Right cardiac atrium (tissue), 5 donors: ENCODE data around the gene HDAC9. TPM values are rescaled to one million over a fixed set of nuclear protein-coding genes. Genes with fewer than 3 reads are reported as not detected.
A peak's percentile ranks its signal among the peaks of the same experiment; 100 is the strongest.

ENCODE experiments used
- ATAC-seq, 2 donors: fragments of 200-7000 bp; cut with Tn5 transposase; one replicate each; pipeline versions ENCODE4 v1.8.0 to v1.9.1; 2020; ENCODE audit warnings: moderate library complexity in 2 of 2, mild to moderate bottlenecking in 1 of 2
- DNase-seq, 3 donors: peaks; one replicate each; pipeline ENCODE4 v3.0.0-alpha.2; 2020
- H3K27ac ChIP-seq: one replicate; pipeline ENCODE4 v1.5.1; 2013; ENCODE audit warnings: mild to moderate bottlenecking, low read length, control low read depth, moderate library complexity
- H3K27me3 ChIP-seq: one replicate; pipeline ENCODE4 v1.6.1; 2013; ENCODE audit not compliant: control insufficient read depth, insufficient read depth
- H3K4me1 ChIP-seq: one replicate; pipeline ENCODE4 v1.6.1; 2013; ENCODE audit warnings: low read length; ENCODE audit not compliant: control insufficient read depth, insufficient read depth
- H3K4me3 ChIP-seq: one replicate; pipeline ENCODE4 v1.5.1; 2013; ENCODE audit warnings: low read length, control low read depth
- H3K9me3 ChIP-seq: one replicate; pipeline ENCODE4 v1.6.1; 2013; ENCODE audit warnings: low read length; ENCODE audit not compliant: control insufficient read depth
- WGBS: extraction: QIAGEN DNeasy Blood & Tissue Kit; methylation state at CpG from one replicate; pipeline ENCODE4 v1.1.7; 2013; 5-methylcytosine and 5-hydroxymethylcytosine counted together
- intact Hi-C, 4 donors: fragments of 100-400 bp; cut with DNase I; formaldehyde crosslinking; loops; one replicate each; pipeline versions ENCODE4 v1.11.0 to v1.14.0; 2022 to 2023
- polyA plus RNA-seq: library from polyadenylated mRNA; stranded (reverse); fragments of 200-250 nt; gene quantifications from one replicate; pipeline ENCODE4 v1.2.3, GENCODE V29; 2013
- total RNA-seq, 4 donors: library from RNA; stranded (reverse); fragmentation: NEBNext Ultra II Directional; extraction: Animal tissue kit (Norgen Biotek cat#: 25700); gene quantifications; one replicate each; pipeline ENCODE4 v1.2.1, GENCODE V29; 2021
- donor health status: healthy with polysubstance abuse.
- donor health status: DM: no; HTN: yes; CAD: no.
- donor health status: DM: no; HTN: no; CAD: no.
- donor health status: DM: no; HTN: yes; CAD: no; lungs with severe emphysema.
- donor health status: DM: yes; HTN: yes; CAD: no.

HDAC9 gene
- total and polyA plus RNA-seq, 5 donors, result 5.5 to 42.2 (median 22.6) TPM

- H3K9me3 ChIP-seq, result no peaks in the 10 kb centered on the region
- 45% methylated on average over 3 of the region's 3 CpGs for WGBS
- DNase-seq, result no peak
- H3K4me1 ChIP-seq, result no peaks in the 10 kb centered on the region
- H3K4me3 ChIP-seq, result no peak overlapping the region
- no peak overlapping the region for H3K27ac ChIP-seq
- ATAC-seq, result no peak
- H3K27me3 ChIP-seq, result no peaks in the 10 kb centered on the region
- intact Hi-C loops, result no loop called here
Observed at GRCh38 chr7:18644981-18645380, 149.4 kb downstream of the HDAC9 start.

GRCh38 chr7:18647582-18647981, 152.0 kb downstream of the HDAC9 start:
- no peak for DNase-seq
- no peaks in the 10 kb centered on the region for H3K4me1 ChIP-seq
- WGBS, result 86% methylated on average over 5 of the region's 5 CpGs

GRCh38 chr7:18648849-18649758, 153.6 kb downstream of the HDAC9 start:
- WGBS, result 67% methylated on average over 9 of the region's 9 CpGs
- no peak overlapping the region for H3K27ac ChIP-seq
- DNase-seq (no peak), ATAC-seq (no peak)
- H3K4me1 ChIP-seq, result no peaks in the 10 kb centered on the region
- intact Hi-C loops, result no loop called here
- no peak overlapping the region for H3K4me3 ChIP-seq
- H3K27me3 ChIP-seq, result no peaks in the 10 kb centered on the region
- no peaks in the 10 kb centered on the region for H3K9me3 ChIP-seq

More at GRCh38 chr7:18647582-18647981, 152.0 kb downstream of the HDAC9 start:
- Histone ChIP-seq H3K27me3 (no peaks in the 10 kb centered on the region), H3K27ac (no peak overlapping the region), H3K9me3 (no peaks in the 10 kb centered on the region), H3K4me3 (no peak overlapping the region)
- intact Hi-C loops, result no loop called here
- no peak for ATAC-seq

- Histone ChIP-seq H3K9me3 (no peaks in the 10 kb centered on the region), H3K4me1 (no peaks in the 10 kb centered on the region), H3K27me3 (no peaks in the 10 kb centered on the region), H3K27ac (no peak overlapping the region), H3K4me3 (no peak overlapping the region)
- DNase-seq, result no peak
- WGBS, result 94% methylated on average over 2 of the region's 2 CpGs
- intact Hi-C loops, result no loop called here
- ATAC-seq, result no peak
Observed at GRCh38 chr7:18653381-18654155, 158.0 kb downstream of the HDAC9 start.

- no peak overlapping the region for H3K27ac ChIP-seq
Observed at GRCh38 chr7:18654709-18655108, 159.2 kb downstream of the HDAC9 start.

GRCh38 chr7:18655506-18655905, 160.0 kb downstream of the HDAC9 start:
- DNase-seq (no peak), ATAC-seq (no peak)
- Histone ChIP-seq H3K4me1 (no peaks in the 10 kb centered on the region), H3K4me3 (no peak overlapping the region), H3K27ac (no peak overlapping the region), H3K9me3 (no peaks in the 10 kb centered on the region), H3K27me3 (no peaks in the 10 kb centered on the region)
- intact Hi-C loops, result no loop called here
- WGBS, result 49% methylated on average over 3 of the region's 3 CpGs

More at GRCh38 chr7:18654709-18655108, 159.2 kb downstream of the HDAC9 start:
- Histone ChIP-seq H3K4me1 (no peaks in the 10 kb centered on the region), H3K4me3 (no peak overlapping the region), H3K9me3 (no peaks in the 10 kb centered on the region), H3K27me3 (no peaks in the 10 kb centered on the region)
- 82% methylated on average over 9 of the region's 9 CpGs for WGBS
- DNase-seq (no peak), ATAC-seq (no peak)
- intact Hi-C loops, result no loop called here

GRCh38 chr7:18655912-18656311, 160.4 kb downstream of the HDAC9 start:
- intact Hi-C loops, result no loop called here
- no peak overlapping the region for H3K27ac ChIP-seq
- no peaks in the 10 kb centered on the region for H3K4me1 ChIP-seq
- H3K4me3 ChIP-seq, result no peak overlapping the region
- H3K9me3 ChIP-seq, result no peaks in the 10 kb centered on the region
- H3K27me3 ChIP-seq, result no peaks in the 10 kb centered on the region
- 94% methylated on average over 1 of the region's 1 CpG for WGBS
- ATAC-seq, result no peak
- no peak for DNase-seq

GRCh38 chr7:18656362-18656761, 160.8 kb downstream of the HDAC9 start:
- ATAC-seq (no peak), DNase-seq (no peak)
- Histone ChIP-seq H3K27ac (no peak overlapping the region), H3K4me1 (no peaks in the 10 kb centered on the region), H3K27me3 (no peaks in the 10 kb centered on the region), H3K4me3 (no peak overlapping the region), H3K9me3 (no peaks in the 10 kb centered on the region)
- intact Hi-C loops, result no loop called here

- Histone ChIP-seq H3K9me3 (no peaks in the 10 kb centered on the region), H3K4me3 (no peak overlapping the region), H3K4me1 (no peaks in the 10 kb centered on the region), H3K27me3 (no peaks in the 10 kb centered on the region), H3K27ac (no peak overlapping the region)
- intact Hi-C loops, result loop anchor here in 3 of 4 donors (10.0 kb wide), 2 partner anchors 295 to 305 kb away; no protein-coding TSS in a partner anchor
- DNase-seq (no peak), ATAC-seq (no peak)
- 76% methylated on average over 5 of the region's 5 CpGs for WGBS
Observed at GRCh38 chr7:18659746-18660145, 164.2 kb downstream of the HDAC9 start.

- Histone ChIP-seq H3K27ac (no peak overlapping the region), H3K4me1 (no peaks in the 10 kb centered on the region), H3K9me3 (no peaks in the 10 kb centered on the region), H3K4me3 (no peak overlapping the region), H3K27me3 (no peaks in the 10 kb centered on the region)
- DNase-seq (peak in 2 of 3 donors; percentile 24 to 52), ATAC-seq (peak; percentile 59 to 79)
- intact Hi-C loops, result loop anchor here in 3 of 4 donors (10.0 kb wide), 2 partner anchors 299 to 309 kb away; no protein-coding TSS in a partner anchor
- WGBS, result 67% methylated on average over 7 of the region's 7 CpGs
Observed at GRCh38 chr7:18663321-18663720, 167.8 kb downstream of the HDAC9 start.
